IPS DF 6.9 (cell line): ENCODE measurements around the gene ASTN2.

Source experiments
- DNase-seq: peaks from one replicate; pipeline ENCODE4 v3.0.0-alpha.2; 2013; ENCODE audit warnings: low read depth, low spot score
- H3K27ac ChIP-seq: one replicate; pipeline ENCODE4 v1.5.1; 2013; ENCODE audit warnings: low read length, control low read depth
- H3K27me3 ChIP-seq: 2 replicates; pipeline ENCODE4 v1.6.1; 2013; ENCODE audit warnings: mild to moderate bottlenecking, low read length; ENCODE audit not compliant: control insufficient read depth, insufficient read depth
- H3K36me3 ChIP-seq: 2 replicates; pipeline ENCODE4 v1.6.1; 2013; ENCODE audit warnings: low read length; ENCODE audit not compliant: control insufficient read depth, insufficient read depth
- H3K4me1 ChIP-seq: 2 replicates; pipeline ENCODE4 v1.6.1; 2013; ENCODE audit warnings: low read length; ENCODE audit not compliant: control insufficient read depth, insufficient read depth
- H3K4me3 ChIP-seq: 2 replicates; pipeline ENCODE4 v1.5.1; 2013; ENCODE audit warnings: mild to moderate bottlenecking, low read length
- H3K9me3 ChIP-seq: 2 replicates; pipeline ENCODE4 v1.6.1; 2013; ENCODE audit warnings: low read length, inconsistent platforms; ENCODE audit not compliant: control insufficient read depth, insufficient read depth
- WGBS: extraction: QIAGEN DNeasy Blood & Tissue Kit; methylation state at CpG from one replicate; pipeline ENCODE4 v1.1.7; 2013; ENCODE audit warnings: mixed read lengths, missing lambda C conversion rate; ENCODE audit not compliant: insufficient read length, insufficient coverage; 5-methylcytosine and 5-hydroxymethylcytosine counted together

The ASTN2 gene

GRCh38 chr9:117368684-117369230, 46.1 kb downstream of the ASTN2 start:
- H3K4me1 ChIP-seq, result peaks cover 1% of the 10 kb centered on the region; the same call in 1 of the 2 replicates
- H3K27ac ChIP-seq, result no peak overlapping the region
- H3K36me3 ChIP-seq, result no peaks in the 10 kb centered on the region
- no CpG with 5 or more reads among the region's 2 CpGs for WGBS
- H3K27me3 ChIP-seq, result no peaks in the 10 kb centered on the region
- H3K9me3 ChIP-seq, result no peaks in the 10 kb centered on the region
- no peak for DNase-seq
- no peak overlapping the region for H3K4me3 ChIP-seq

DNA sequence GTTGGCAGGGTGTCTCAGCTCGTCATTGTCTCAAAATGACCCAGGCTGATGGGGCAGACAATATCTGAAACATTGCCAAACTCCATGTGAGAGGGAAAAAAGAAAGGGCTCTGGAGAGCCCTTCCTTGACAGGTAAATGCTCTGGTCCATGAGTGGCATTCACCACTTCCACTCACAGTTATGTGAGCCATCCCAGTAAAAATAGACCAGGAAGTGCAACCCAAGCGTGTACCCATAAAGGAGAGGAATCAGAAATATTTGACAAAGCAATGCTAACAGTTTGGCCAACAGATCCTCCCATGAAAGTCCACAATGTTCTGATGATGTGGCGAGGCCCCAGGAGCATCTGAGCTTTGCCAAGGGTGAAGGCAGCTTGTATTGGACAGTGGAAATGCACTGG, 49.4 kb downstream of the ASTN2 start:
- WGBS, result no CpG with 5 or more reads among the region's 3 CpGs
- no peak for DNase-seq
- Histone ChIP-seq H3K4me3 (no peak overlapping the region), H3K4me1 (peaks cover 1% of the 10 kb centered on the region; the same call in 1 of the 2 replicates), H3K36me3 (no peaks in the 10 kb centered on the region), H3K27ac (no peak overlapping the region), H3K27me3 (no peaks in the 10 kb centered on the region), H3K9me3 (no peaks in the 10 kb centered on the region)

GRCh38 chr9:117363006-117363405, 51.9 kb downstream of the ASTN2 start:
- no peak for DNase-seq
- no peaks in the 10 kb centered on the region for H3K27me3 ChIP-seq
- no peaks in the 10 kb centered on the region for H3K4me1 ChIP-seq
- no peak overlapping the region for H3K27ac ChIP-seq
- H3K4me3 ChIP-seq, result no peak overlapping the region
- no peaks in the 10 kb centered on the region for H3K9me3 ChIP-seq
- no peaks in the 10 kb centered on the region for H3K36me3 ChIP-seq
- WGBS, result no CpG with 5 or more reads among the region's 4 CpGs

GRCh38 chr9:117359910-117360309, 54.9 kb downstream of the ASTN2 start:
- Histone ChIP-seq H3K9me3 (no peaks in the 10 kb centered on the region), H3K27ac (no peak overlapping the region), H3K36me3 (no peaks in the 10 kb centered on the region), H3K4me1 (no peaks in the 10 kb centered on the region; the same call in 1 of the 2 replicates), H3K4me3 (no peak overlapping the region), H3K27me3 (no peaks in the 10 kb centered on the region)
- WGBS, result no CpG with 5 or more reads among the region's 5 CpGs
- no peak for DNase-seq

GRCh38 chr9:117355542-117355941, 59.3 kb downstream of the ASTN2 start:
- no CpG with 5 or more reads among the region's 3 CpGs for WGBS
- Histone ChIP-seq H3K27me3 (no peaks in the 10 kb centered on the region), H3K4me3 (no peak overlapping the region), H3K9me3 (no peaks in the 10 kb centered on the region), H3K4me1 (peaks cover 3% of the 10 kb centered on the region), H3K36me3 (no peaks in the 10 kb centered on the region), H3K27ac (no peak overlapping the region)
- DNase-seq, result no peak

- Histone ChIP-seq H3K36me3 (no peaks in the 10 kb centered on the region), H3K4me1 (peaks cover 3% of the 10 kb centered on the region), H3K9me3 (no peaks in the 10 kb centered on the region), H3K27ac (no peak overlapping the region), H3K27me3 (no peaks in the 10 kb centered on the region), H3K4me3 (no peak overlapping the region)
- DNase-seq, result no peak
These were observed 59.9 kb downstream of the ASTN2 start for GRCh38 chr9:117354997-117355396.

GRCh38 chr9:117354244-117354847, 60.5 kb downstream of the ASTN2 start:
- no peak overlapping the region for H3K27ac ChIP-seq
- H3K9me3 ChIP-seq, result no peaks in the 10 kb centered on the region
- DNase-seq, result no peak
- no peaks in the 10 kb centered on the region for H3K27me3 ChIP-seq
- H3K36me3 ChIP-seq, result no peaks in the 10 kb centered on the region
- peaks cover 3% of the 10 kb centered on the region for H3K4me1 ChIP-seq
- H3K4me3 ChIP-seq, result no peak overlapping the region
- WGBS, result no CpG with 5 or more reads among the region's 1 CpG

DNA sequence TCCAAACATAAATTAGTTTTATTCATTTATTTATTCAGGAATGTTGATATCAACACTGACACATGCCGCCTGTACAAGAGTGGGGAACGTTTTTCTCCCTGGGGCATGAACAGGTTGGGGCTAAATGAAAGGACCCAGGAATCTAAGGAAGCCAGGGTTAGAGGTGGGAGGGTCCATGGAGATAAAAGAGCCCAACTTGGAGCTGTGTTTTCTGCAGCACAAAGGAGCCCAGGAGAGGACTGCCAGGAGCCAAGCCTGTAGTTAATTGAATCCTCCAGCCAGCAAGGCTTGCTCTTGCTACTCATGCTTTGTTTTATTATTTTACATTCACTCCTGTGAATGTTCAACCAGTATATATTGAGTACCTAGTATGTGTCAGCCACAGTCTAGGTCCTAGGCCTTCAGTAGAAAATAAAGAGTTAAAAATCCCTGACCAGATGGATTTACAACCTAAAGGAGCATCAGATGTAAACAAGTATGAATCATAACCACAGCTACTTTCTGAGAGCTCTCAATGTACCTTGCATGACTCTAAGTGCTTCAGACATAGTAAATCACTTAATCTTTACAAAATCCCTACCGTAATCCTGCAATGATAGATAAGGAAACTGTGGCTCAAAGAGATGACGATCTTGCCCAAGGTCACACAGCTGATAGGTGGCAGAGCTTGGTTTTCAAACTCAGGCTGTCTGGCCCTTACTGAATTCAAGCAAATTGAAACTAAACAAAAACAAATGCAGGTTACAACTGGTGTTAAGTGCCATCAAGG, 69.8 kb downstream of the ASTN2 start:
- H3K27me3 ChIP-seq, result no peaks in the 10 kb centered on the region
- H3K36me3 ChIP-seq, result no peaks in the 10 kb centered on the region
- DNase-seq, result no peak
- peaks cover 2% of the 10 kb centered on the region; the same call in 1 of the 2 replicates for H3K4me1 ChIP-seq
- WGBS, result no CpG with 5 or more reads among the region's 4 CpGs
- no peaks in the 10 kb centered on the region for H3K9me3 ChIP-seq
- H3K4me3 ChIP-seq, result no peak overlapping the region
- H3K27ac ChIP-seq, result no peak overlapping the region

DNA sequence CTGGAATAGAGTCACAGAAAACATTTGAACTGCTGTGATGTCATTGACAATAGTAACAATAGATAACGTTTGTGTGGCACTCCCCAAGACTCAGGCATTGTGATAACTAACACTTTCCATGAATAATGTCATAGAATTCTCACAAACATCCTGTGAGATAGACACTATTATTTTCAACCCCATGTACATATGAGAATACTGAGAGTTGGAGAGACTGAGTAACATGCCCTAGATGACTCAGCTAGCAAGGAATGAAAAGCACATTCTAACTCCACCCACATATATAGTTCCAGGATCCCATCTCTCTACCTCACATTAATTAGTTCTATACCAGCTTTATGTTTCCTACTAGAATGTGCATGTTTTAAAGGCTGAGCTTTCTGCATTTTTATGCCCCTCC, 71.4 kb downstream of the ASTN2 start:
- H3K36me3 ChIP-seq, result no peaks in the 10 kb centered on the region
- no peak overlapping the region for H3K4me3 ChIP-seq
- 0 out of 2 replicates have a peak, but pooled peaks cover 2% of the 10 kb centered on the region for H3K4me1 ChIP-seq
- WGBS, result no CpG with 5 or more reads among the region's 1 CpG
- H3K27ac ChIP-seq, result no peak overlapping the region
- H3K9me3 ChIP-seq, result no peaks in the 10 kb centered on the region
- DNase-seq, result no peak
- no peaks in the 10 kb centered on the region for H3K27me3 ChIP-seq

DNA sequence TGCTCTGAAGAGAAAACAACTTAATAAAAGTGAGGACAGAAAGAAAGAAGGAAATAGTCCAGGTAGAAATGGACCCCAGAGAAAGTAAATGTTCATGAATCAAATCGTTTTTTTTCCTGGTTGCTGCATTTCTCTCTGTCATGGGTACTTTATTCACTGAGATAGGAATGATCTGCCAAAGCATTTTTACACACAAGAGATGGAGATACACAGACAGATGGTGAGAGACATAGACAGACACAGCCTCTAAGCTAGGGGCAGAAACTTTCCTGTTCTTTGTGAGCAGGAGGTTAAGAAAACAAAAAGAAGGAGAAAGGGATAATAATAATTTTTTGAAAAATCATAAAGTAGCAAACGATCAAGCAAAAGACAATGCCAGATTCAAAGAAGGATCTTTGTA, 73.7 kb downstream of the ASTN2 start:
- no peak overlapping the region for H3K27ac ChIP-seq
- H3K4me1 ChIP-seq, result 0 out of 2 replicates have a peak, but pooled peaks cover 2% of the 10 kb centered on the region
- no peaks in the 10 kb centered on the region for H3K36me3 ChIP-seq
- WGBS, result no CpG with 5 or more reads among the region's 2 CpGs
- DNase-seq, result no peak
- H3K9me3 ChIP-seq, result no peaks in the 10 kb centered on the region
- no peaks in the 10 kb centered on the region for H3K27me3 ChIP-seq
- H3K4me3 ChIP-seq, result no peak overlapping the region
